HEK293 (cell line): Measurements from ENCODE around the gene MASP2.
A peak's percentile ranks its signal among the peaks of the same experiment; 100 is the strongest.

Experiments used
- CTCF ChIA-PET: fragments of 350-600 bp; formaldehyde crosslinking; extraction: SDS; loops from one replicate; lab custom pipeline; 2021; ENCODE audit warnings: antibody characterized with exemption; lab: Yijun Ruan, JAX
- POLR2A ChIA-PET: fragments of 300-600 bp; formaldehyde crosslinking; extraction: SDS; loops from one replicate; lab custom pipeline; 2020; ENCODE audit warnings: antibody characterized with exemption, inconsistent platforms; lab: Yijun Ruan, JAX
- H3K27ac ChIP-seq: fragments of 200-500 bp; sonication (Bioruptor generic); 2 replicates; pipeline ENCODE4 v1.5.1; 2014; ENCODE audit warnings: low read depth, low read length, control low read depth, inconsistent platforms; ENCODE audit errors: extremely low read depth
- H3K36me3 ChIP-seq, 2 experiments: fragments of 200-500 bp in 1 of 2; sonication (Bioruptor generic) in 1 of 2; 1 replicate in 1 of 2; 2 replicates in 1 of 2; pipeline ENCODE4 v1.5.1; 2014 to 2017; ENCODE audit warnings: inconsistent platforms in 2 of 2, low read length in 2 of 2; ENCODE audit not compliant: control insufficient read depth in 2 of 2, insufficient read depth in 1 of 2
- H3K4me1 ChIP-seq: fragments of 200-500 bp; sonication (Bioruptor generic); 2 replicates; pipeline ENCODE4 v1.5.1; 2014; ENCODE audit warnings: mild to moderate bottlenecking, low read length, inconsistent platforms; ENCODE audit not compliant: control insufficient read depth, insufficient read depth
- H3K4me3 ChIP-seq: 2 replicates; pipeline ENCODE4 v1.5.1; 2011; ENCODE audit warnings: low read depth, mild to moderate bottlenecking, control low read depth, low read length, moderate library complexity
- H3K9me3 ChIP-seq: fragments of 200-500 bp; sonication (Bioruptor generic); 2 replicates; pipeline ENCODE4 v1.5.1; 2014; ENCODE audit warnings: low read depth, low read length, inconsistent platforms; ENCODE audit not compliant: control insufficient read depth, insufficient read depth
- BCL11A ChIP-seq: fragments of 450-650 bp; formaldehyde crosslinking; IDR thresholded peaks from 2 replicates; pipeline ENCODE4 v1.5.1; 2016; ENCODE audit warnings: low read depth, missing biosample characterization, missing genetic modification characterization
- GLI2 ChIP-seq: fragments of 450-650 bp; formaldehyde crosslinking; IDR thresholded peaks from 2 replicates; pipeline ENCODE4; 2017; ENCODE audit warnings: missing biosample characterization, missing genetic modification characterization, low read depth, borderline replicate concordance
- KLF1 ChIP-seq: fragments of 450-650 bp; formaldehyde crosslinking; IDR thresholded peaks from 2 replicates; pipeline ENCODE4 v1.5.1; 2016; ENCODE audit warnings: missing biosample characterization, missing genetic modification characterization
- PRDM1 ChIP-seq: fragments of 450-650 bp; formaldehyde crosslinking; IDR thresholded peaks from 2 replicates; pipeline ENCODE4; 2016; ENCODE audit warnings: missing biosample characterization, missing genetic modification characterization
- SALL2 ChIP-seq: fragments of 450-650 bp; formaldehyde crosslinking; IDR thresholded peaks from 2 replicates; pipeline ENCODE4 v1.5.0; 2017; ENCODE audit warnings: missing biosample characterization, mild to moderate bottlenecking, missing genetic modification characterization, borderline replicate concordance
- ZBTB20 ChIP-seq: fragments of 450-650 bp; formaldehyde crosslinking; IDR thresholded peaks from 2 replicates; pipeline ENCODE4 v1.5.1; 2016; ENCODE audit warnings: missing biosample characterization, missing genetic modification characterization
- ZNF121 ChIP-seq: fragments of 450-650 bp; formaldehyde crosslinking; IDR thresholded peaks from 2 replicates; pipeline ENCODE4 v1.5.1; 2016; ENCODE audit warnings: missing biosample characterization, missing genetic modification characterization
- ZNF19 ChIP-seq: fragments of 450-650 bp; formaldehyde crosslinking; IDR thresholded peaks from 2 replicates; pipeline ENCODE4; 2016; ENCODE audit warnings: missing biosample characterization, missing genetic modification characterization, low read depth
- ZNF202 ChIP-seq: fragments of 450-650 bp; formaldehyde crosslinking; IDR thresholded peaks from 2 replicates; pipeline ENCODE4 v1.5.1; 2016; ENCODE audit warnings: missing biosample characterization, missing genetic modification characterization, borderline replicate concordance
- ZNF211 ChIP-seq: fragments of 450-650 bp; formaldehyde crosslinking; IDR thresholded peaks from 2 replicates; pipeline ENCODE4 v1.5.1; 2016; ENCODE audit warnings: low read depth, missing biosample characterization, missing genetic modification characterization
- ZNF221 ChIP-seq: fragments of 450-650 bp; formaldehyde crosslinking; IDR thresholded peaks from 2 replicates; pipeline ENCODE4 v1.5.1; 2017; ENCODE audit warnings: missing biosample characterization, missing genetic modification characterization, borderline replicate concordance
- ZNF350 ChIP-seq: fragments of 450-650 bp; formaldehyde crosslinking; IDR thresholded peaks from 2 replicates; pipeline ENCODE4 v1.5.0; 2017; ENCODE audit warnings: missing biosample characterization, mild to moderate bottlenecking, missing genetic modification characterization
- ZNF366 ChIP-seq: fragments of 450-650 bp; formaldehyde crosslinking; conservative IDR thresholded peaks from 2 replicates; pipeline ENCODE4 v1.5.1; 2016; ENCODE audit warnings: missing biosample characterization, missing genetic modification characterization
- ZNF514 ChIP-seq: fragments of 450-650 bp; formaldehyde crosslinking; IDR thresholded peaks from 2 replicates; pipeline ENCODE4 v1.5.1; 2016; ENCODE audit warnings: missing biosample characterization, missing genetic modification characterization
- ZNF654 ChIP-seq: fragments of 450-650 bp; formaldehyde crosslinking; IDR thresholded peaks from 2 replicates; pipeline ENCODE4 v1.5.1; 2016; ENCODE audit warnings: low read depth, missing biosample characterization, missing genetic modification characterization
- ZNF670 ChIP-seq: fragments of 450-650 bp; formaldehyde crosslinking; IDR thresholded peaks from 2 replicates; pipeline ENCODE4 v1.5.1; 2016; ENCODE audit warnings: missing biosample characterization, missing genetic modification characterization, low read depth
- ZNF837 ChIP-seq: fragments of 450-650 bp; formaldehyde crosslinking; IDR thresholded peaks from 2 replicates; pipeline ENCODE4 v1.5.1; 2016; ENCODE audit warnings: missing biosample characterization, missing genetic modification characterization
- TF ChIP-seq, protein P1 (sequence below): fragments of 450-650 bp; IDR thresholded peaks from 2 replicates; pipeline ENCODE4 v1.5.1; 2018; ENCODE audit warnings: missing biosample characterization, mild to moderate bottlenecking, missing genetic modification characterization
- TF ChIP-seq, protein P2 (sequence below): fragments of 450-650 bp; formaldehyde crosslinking; IDR thresholded peaks from 2 replicates; pipeline ENCODE4 v1.5.0; 2017; ENCODE audit warnings: missing biosample characterization, missing genetic modification characterization, borderline replicate concordance
- TF ChIP-seq, protein P3 (sequence below): fragments of 450-650 bp; formaldehyde crosslinking; IDR thresholded peaks from 2 replicates; pipeline ENCODE4 v1.5.1; 2016; ENCODE audit warnings: missing biosample characterization, missing genetic modification characterization
- TF ChIP-seq, protein P4 (sequence below): fragments of 450-650 bp; formaldehyde crosslinking; IDR thresholded peaks from 2 replicates; pipeline ENCODE4 v1.5.1; 2016; ENCODE audit warnings: missing biosample characterization, missing genetic modification characterization
- TF ChIP-seq, protein P5 (sequence below): fragments of 450-650 bp; formaldehyde crosslinking; IDR thresholded peaks from 2 replicates; pipeline ENCODE4 v1.5.1; 2016; ENCODE audit warnings: missing biosample characterization, missing genetic modification characterization

Gene MASP2

DNA sequence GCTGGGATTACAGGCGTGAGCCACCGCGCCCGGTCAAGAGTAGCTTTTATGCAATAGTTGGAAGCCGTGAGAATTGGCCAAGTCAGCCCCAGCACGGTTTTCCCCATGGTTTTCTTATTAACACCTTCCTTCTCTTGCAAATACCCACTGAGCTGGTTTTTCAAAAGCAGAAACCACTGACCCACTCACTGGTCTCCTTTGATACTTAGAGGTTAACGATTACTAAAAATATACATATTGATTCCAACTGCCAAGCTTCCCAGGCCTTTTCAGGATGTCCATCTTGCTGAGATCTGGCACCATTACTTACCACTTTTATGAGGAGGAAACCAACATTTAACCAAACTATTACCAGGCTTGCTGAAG is 60.5 kb downstream of the MASP2 start:
- no peak overlapping the region for H3K27ac ChIP-seq
- POLR2A ChIA-PET: no interaction called here

DNA sequence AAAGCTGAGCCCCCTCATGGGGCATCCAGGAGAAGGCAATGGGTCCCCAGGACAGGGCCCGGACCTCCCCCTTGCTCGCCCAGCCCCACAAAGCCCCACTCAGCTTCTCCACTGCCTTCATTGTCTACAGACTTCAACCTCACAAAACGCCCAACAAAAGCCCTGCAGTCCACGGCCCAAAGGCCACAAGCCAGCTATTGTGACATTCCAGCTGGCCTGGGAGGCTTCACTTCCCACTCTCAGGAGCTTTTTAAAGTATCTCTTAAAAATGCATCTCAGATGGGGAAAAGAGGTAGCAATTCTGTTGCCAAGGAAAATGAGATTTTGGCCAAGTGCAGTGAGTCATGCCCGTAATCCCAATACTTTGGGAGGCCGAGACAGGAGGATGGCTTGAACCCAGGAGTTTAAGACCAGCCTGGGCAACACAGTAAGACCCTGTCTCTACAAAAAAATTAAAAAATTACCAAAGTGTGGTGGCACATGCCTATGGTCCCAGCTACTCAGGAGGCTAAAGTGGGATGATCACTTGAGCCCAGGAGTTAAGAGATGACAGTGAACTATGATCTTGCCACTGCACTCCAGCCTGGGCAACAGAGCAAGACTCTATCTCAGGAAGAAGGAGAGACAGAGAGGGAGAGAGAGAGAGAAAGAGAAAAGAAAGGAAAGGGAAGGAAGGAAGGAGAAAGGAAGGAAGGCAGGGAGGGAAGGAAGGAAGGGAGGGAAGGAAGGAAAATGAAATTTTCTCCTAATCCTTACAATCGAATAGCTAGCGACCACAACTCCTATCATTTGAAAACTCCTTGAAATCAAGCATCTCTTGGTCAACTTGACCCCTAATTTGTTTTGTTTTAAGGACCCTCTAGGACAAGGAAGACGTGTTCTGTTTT is 66.0 kb downstream of the MASP2 start:
- Histone ChIP-seq H3K27ac (no peak overlapping the region), H3K9me3 (no peaks in the 10 kb centered on the region), H3K4me1 (no peaks in the 10 kb centered on the region), H3K36me3 (no peaks in the 10 kb centered on the region), H3K4me3 (no peak overlapping the region)
- CTCF ChIA-PET: interaction anchor here (0.6 kb wide), 1 partner anchor 13 kb away, joined by 3 read pairs; no protein-coding TSS in a partner anchor
- POLR2A ChIA-PET: interaction anchor here (0.6 kb wide), 1 partner anchor 52 kb away, joined by 4 read pairs; no protein-coding TSS in a partner anchor
- TF ChIP-seq ZNF670 (no peak), ZNF366 (tag by site-specific recombination) (peak; percentile 67; the same call in 1 of the 2 replicates), GLI2 (tag by site-specific recombination) (no peak), ZNF202 (tag by site-specific recombination) (no peak), PRDM1 (tag by site-specific recombination) (peak; percentile 63), SALL2 (no peak), ZNF121 (tag by site-specific recombination) (peak; percentile 70), ZNF221 (no peak), KLF1 (no peak), ZNF211 (no peak), ZNF654 (tag by site-specific recombination) (no peak)
- TF ChIP-seq, protein P1, sequence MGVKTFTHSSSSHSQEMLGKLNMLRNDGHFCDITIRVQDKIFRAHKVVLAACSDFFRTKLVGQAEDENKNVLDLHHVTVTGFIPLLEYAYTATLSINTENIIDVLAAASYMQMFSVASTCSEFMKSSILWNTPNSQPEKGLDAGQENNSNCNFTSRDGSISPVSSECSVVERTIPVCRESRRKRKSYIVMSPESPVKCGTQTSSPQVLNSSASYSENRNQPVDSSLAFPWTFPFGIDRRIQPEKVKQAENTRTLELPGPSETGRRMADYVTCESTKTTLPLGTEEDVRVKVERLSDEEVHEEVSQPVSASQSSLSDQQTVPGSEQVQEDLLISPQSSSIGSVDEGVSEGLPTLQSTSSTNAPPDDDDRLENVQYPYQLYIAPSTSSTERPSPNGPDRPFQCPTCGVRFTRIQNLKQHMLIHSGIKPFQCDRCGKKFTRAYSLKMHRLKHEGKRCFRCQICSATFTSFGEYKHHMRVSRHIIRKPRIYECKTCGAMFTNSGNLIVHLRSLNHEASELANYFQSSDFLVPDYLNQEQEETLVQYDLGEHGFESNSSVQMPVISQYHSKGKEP (tag by site-specific recombination): no peak
- TF ChIP-seq, protein P2, sequence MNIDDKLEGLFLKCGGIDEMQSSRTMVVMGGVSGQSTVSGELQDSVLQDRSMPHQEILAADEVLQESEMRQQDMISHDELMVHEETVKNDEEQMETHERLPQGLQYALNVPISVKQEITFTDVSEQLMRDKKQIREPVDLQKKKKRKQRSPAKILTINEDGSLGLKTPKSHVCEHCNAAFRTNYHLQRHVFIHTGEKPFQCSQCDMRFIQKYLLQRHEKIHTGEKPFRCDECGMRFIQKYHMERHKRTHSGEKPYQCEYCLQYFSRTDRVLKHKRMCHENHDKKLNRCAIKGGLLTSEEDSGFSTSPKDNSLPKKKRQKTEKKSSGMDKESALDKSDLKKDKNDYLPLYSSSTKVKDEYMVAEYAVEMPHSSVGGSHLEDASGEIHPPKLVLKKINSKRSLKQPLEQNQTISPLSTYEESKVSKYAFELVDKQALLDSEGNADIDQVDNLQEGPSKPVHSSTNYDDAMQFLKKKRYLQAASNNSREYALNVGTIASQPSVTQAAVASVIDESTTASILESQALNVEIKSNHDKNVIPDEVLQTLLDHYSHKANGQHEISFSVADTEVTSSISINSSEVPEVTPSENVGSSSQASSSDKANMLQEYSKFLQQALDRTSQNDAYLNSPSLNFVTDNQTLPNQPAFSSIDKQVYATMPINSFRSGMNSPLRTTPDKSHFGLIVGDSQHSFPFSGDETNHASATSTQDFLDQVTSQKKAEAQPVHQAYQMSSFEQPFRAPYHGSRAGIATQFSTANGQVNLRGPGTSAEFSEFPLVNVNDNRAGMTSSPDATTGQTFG: no peak

More for the DNA sequence above, 60.5 kb downstream of the MASP2 start:
- H3K9me3 ChIP-seq: no peaks in the 10 kb centered on the region
- TF ChIP-seq, protein P3, sequence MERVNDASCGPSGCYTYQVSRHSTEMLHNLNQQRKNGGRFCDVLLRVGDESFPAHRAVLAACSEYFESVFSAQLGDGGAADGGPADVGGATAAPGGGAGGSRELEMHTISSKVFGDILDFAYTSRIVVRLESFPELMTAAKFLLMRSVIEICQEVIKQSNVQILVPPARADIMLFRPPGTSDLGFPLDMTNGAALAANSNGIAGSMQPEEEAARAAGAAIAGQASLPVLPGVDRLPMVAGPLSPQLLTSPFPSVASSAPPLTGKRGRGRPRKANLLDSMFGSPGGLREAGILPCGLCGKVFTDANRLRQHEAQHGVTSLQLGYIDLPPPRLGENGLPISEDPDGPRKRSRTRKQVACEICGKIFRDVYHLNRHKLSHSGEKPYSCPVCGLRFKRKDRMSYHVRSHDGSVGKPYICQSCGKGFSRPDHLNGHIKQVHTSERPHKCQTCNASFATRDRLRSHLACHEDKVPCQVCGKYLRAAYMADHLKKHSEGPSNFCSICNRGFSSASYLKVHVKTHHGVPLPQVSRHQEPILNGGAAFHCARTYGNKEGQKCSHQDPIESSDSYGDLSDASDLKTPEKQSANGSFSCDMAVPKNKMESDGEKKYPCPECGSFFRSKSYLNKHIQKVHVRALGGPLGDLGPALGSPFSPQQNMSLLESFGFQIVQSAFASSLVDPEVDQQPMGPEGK (tag by site-specific recombination): no peak
- TF ChIP-seq ZNF514 (no peak), ZBTB20 (no peak), ZNF350 (no peak), ZNF837 (no peak), BCL11A (tag by site-specific recombination) (no peak), ZNF19 (tag by site-specific recombination) (no peak), ZNF121 (tag by site-specific recombination) (no peak)
- TF ChIP-seq, protein P4, sequence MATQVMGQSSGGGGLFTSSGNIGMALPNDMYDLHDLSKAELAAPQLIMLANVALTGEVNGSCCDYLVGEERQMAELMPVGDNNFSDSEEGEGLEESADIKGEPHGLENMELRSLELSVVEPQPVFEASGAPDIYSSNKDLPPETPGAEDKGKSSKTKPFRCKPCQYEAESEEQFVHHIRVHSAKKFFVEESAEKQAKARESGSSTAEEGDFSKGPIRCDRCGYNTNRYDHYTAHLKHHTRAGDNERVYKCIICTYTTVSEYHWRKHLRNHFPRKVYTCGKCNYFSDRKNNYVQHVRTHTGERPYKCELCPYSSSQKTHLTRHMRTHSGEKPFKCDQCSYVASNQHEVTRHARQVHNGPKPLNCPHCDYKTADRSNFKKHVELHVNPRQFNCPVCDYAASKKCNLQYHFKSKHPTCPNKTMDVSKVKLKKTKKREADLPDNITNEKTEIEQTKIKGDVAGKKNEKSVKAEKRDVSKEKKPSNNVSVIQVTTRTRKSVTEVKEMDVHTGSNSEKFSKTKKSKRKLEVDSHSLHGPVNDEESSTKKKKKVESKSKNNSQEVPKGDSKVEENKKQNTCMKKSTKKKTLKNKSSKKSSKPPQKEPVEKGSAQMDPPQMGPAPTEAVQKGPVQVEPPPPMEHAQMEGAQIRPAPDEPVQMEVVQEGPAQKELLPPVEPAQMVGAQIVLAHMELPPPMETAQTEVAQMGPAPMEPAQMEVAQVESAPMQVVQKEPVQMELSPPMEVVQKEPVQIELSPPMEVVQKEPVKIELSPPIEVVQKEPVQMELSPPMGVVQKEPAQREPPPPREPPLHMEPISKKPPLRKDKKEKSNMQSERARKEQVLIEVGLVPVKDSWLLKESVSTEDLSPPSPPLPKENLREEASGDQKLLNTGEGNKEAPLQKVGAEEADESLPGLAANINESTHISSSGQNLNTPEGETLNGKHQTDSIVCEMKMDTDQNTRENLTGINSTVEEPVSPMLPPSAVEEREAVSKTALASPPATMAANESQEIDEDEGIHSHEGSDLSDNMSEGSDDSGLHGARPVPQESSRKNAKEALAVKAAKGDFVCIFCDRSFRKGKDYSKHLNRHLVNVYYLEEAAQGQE (tag by site-specific recombination): no peak
- TF ChIP-seq, protein P5, sequence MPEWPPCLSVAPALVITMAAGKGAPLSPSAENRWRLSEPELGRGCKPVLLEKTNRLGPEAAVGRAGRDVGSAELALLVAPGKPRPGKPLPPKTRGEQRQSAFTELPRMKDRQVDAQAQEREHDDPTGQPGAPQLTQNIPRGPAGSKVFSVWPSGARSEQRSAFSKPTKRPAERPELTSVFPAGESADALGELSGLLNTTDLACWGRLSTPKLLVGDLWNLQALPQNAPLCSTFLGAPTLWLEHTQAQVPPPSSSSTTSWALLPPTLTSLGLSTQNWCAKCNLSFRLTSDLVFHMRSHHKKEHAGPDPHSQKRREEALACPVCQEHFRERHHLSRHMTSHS (tag by site-specific recombination): no peak
- no peaks in the 10 kb centered on the region; the same call in 1 of the 2 replicates for H3K4me1 ChIP-seq
- CTCF ChIA-PET: interaction anchor here (0.6 kb wide), 1 partner anchor 44 kb away, joined by 3 read pairs; no protein-coding TSS in a partner anchor
- H3K36me3 ChIP-seq: no peaks in the 10 kb centered on the region
- no peak overlapping the region for H3K4me3 ChIP-seq
